HG03442 (cell line): ENCODE data around the gene FXYD2.

Source experiments
- ATAC-seq: cut with Tn5 transposase; IDR thresholded peaks from one replicate; pipeline ENCODE4 v1.9.1; 2021; ENCODE audit warnings: mild to moderate bottlenecking, moderate library complexity; ENCODE audit not compliant: unreplicated experiment

FXYD2 gene

GRCh38 chr11:117770061-117770460 lies 54.5 kb downstream of the FXYD2 start:
- no peak for ATAC-seq
